AG09319 (cell line): ENCODE results near the gene HIGD2A.

Experiments used
- DNase-seq: peaks from one replicate; pipeline ENCODE4 v3.0.0-alpha.2; 2010; ENCODE audit warnings: low read depth; ENCODE audit errors: extremely low read depth
- CTCF ChIP-seq: IDR thresholded peaks from 2 replicates; pipeline ENCODE4 v1.5.1; 2011; ENCODE audit warnings: low read depth, mild to moderate bottlenecking, inconsistent platforms, low read length, moderate library complexity

Gene HIGD2A

GRCh38 chr5:176369934-176370711 lies 18.4 kb upstream of the HIGD2A start:
- TF ChIP-seq CTCF = no peak

GRCh38 chr5:176371621-176372539 lies 16.7 kb upstream of the HIGD2A start:
- TF ChIP-seq CTCF = no peak

More at GRCh38 chr5:176369934-176370711, 18.4 kb upstream of the HIGD2A start:
- no peak for DNase-seq

GRCh38 chr5:176373100-176373818 lies 15.3 kb upstream of the HIGD2A start:
- no peak for TF ChIP-seq CTCF
- no peak for DNase-seq

More at GRCh38 chr5:176371621-176372539, 16.7 kb upstream of the HIGD2A start:
- DNase-seq = no peak

- no peak for DNase-seq
- no peak for TF ChIP-seq CTCF
Measured at GRCh38 chr5:176379881-176380280, 8.7 kb upstream of the HIGD2A start.

GRCh38 chr5:176381423-176381822 lies 7.1 kb upstream of the HIGD2A start:
- no peak for TF ChIP-seq CTCF
- DNase-seq = no peak

- TF ChIP-seq CTCF = no peak
- no peak for DNase-seq
Measured at GRCh38 chr5:176381979-176382378, 6.6 kb upstream of the HIGD2A start.
